GM18858 (cell line): Measurements from ENCODE around the gene MARK3.

Experiments
- ATAC-seq: cut with Tn5 transposase; IDR thresholded peaks from one replicate; pipeline ENCODE4 v1.9.1; 2021; ENCODE audit not compliant: unreplicated experiment

The MARK3 gene

DNA sequence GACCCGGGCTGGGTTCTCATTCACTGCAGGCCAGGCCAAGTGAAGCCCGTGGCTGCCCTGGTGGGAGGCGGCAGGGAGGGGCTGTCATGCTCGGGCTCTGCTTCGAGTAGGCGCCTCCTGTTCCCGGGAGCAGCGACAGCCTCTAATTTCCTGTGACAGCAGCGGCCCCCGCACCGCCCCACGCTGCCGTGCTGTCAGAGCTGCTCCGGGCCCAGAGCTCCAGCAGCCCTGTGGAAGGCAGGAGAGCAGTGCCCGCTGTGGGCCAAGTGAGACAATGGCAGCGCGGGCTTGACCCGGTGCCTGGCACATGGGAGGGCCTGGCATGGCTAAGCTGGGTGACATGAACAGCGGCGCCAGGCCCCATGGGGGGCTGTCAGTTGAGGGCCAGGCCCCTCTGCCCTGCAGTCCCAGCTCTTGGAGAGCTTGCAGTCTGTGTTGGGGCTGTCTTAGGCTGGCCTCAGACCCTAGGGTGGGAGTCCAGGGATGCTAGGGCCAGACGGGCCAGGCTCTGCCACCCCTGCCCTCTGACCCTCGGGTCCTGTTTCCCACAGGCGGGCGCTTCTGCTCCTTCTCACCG is 148.9 kb downstream of the MARK3 start:
- no peak for ATAC-seq

- ATAC-seq: no peak
Measured at GRCh38 chr14:103534576-103535061, 149.4 kb downstream of the MARK3 start.

DNA sequence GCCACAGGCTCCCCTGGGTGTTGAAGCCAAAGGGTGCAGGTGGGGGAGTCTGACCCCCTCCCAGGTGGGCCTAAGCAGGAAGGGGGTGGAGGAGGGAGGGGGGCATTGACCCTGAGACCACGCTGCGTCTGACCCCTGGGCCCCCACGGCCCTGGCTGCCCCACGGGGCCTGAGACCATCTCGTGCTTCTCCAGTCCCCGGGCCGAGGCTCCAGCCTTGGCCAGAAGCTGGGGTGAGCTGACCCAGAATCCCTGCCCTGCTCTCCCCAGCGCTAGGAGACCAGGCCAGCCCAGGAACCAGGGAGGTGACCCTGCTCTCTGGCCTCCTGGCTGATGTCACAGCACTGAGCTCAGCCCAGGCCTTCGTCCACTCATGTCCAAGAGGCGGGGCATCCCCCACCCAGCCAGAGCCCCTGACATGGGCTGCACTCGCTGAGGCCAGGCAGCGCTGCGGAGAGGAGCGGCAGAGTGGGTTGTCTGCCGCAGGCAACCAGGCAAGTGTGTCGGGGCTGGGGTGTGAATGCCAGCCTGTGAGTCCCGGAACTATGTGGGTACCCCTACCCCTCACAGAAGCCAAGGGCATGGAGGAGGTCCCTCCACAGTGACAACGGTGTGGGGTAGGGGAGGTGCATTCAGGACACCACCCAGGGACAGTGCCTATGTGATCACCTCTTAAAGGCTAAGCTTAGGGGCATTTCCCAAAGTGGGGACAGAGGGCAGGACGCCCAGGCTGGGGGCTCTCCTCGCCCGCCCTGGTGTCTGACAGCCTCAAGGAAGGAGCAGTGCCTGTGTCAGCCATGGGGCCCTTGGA is 150.1 kb downstream of the MARK3 start:
- ATAC-seq: no peak

DNA sequence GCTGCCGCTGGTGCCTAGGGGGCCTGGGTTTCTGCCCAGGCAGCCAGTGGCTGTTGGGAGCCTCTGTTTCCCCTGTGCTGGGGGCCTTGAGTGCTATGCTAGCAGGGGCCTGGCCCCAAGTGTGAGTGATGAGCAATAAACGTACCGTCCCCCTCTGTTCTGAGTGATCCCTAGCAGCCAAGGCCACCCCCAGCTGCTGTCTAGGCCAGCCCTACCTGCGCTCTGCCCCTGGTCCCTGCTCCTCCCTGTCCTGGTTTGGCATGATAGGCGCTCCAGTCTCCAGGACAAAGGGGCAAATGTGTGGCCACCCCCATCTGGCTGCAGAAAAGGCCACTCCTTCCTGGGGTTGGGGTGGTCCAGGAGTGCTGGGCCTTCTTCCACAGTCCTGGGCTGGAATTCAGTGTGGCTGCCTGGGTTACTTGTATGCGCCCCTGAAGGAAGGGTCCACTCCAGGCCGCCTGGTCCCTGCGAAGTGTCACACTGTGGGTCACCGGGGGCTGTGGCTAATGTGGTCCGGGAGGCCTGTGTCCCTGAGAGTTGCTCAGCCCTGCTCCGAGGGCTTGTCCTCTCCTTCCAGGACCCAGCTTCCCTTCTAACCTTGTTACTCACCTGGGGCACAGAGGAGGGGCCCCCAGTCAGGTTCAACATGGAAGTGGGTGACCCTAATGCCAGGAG is 150.8 kb downstream of the MARK3 start:
- ATAC-seq: no peak

DNA sequence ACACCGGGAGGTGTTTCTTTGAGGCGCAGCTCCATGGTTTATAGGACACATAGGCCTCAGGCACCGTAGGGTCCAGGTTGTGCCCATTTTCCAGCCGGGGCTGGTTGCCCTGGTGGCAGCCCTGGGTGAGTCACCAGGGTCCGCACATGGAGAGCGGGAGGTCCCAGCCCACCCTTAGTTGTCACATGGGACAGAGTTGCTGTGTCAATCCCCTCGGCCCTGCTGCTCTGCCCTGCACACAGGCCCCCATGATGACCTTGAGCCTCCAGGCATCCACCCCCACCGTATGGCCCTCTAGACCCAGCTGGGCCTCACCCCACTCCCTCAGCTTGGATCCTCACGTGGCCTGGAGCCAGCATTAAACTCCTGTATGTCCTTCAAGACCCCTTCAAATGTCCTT is 151.5 kb downstream of the MARK3 start:
- ATAC-seq: no peak

GRCh38 chr14:103537175-103537990 is 152.2 kb downstream of the MARK3 start:
- ATAC-seq: no peak

- no peak for ATAC-seq
Measured at GRCh38 chr14:103538291-103539055, 153.3 kb downstream of the MARK3 start.

- ATAC-seq: no peak
Measured at GRCh38 chr14:103539056-103539825, 154.0 kb downstream of the MARK3 start.

DNA sequence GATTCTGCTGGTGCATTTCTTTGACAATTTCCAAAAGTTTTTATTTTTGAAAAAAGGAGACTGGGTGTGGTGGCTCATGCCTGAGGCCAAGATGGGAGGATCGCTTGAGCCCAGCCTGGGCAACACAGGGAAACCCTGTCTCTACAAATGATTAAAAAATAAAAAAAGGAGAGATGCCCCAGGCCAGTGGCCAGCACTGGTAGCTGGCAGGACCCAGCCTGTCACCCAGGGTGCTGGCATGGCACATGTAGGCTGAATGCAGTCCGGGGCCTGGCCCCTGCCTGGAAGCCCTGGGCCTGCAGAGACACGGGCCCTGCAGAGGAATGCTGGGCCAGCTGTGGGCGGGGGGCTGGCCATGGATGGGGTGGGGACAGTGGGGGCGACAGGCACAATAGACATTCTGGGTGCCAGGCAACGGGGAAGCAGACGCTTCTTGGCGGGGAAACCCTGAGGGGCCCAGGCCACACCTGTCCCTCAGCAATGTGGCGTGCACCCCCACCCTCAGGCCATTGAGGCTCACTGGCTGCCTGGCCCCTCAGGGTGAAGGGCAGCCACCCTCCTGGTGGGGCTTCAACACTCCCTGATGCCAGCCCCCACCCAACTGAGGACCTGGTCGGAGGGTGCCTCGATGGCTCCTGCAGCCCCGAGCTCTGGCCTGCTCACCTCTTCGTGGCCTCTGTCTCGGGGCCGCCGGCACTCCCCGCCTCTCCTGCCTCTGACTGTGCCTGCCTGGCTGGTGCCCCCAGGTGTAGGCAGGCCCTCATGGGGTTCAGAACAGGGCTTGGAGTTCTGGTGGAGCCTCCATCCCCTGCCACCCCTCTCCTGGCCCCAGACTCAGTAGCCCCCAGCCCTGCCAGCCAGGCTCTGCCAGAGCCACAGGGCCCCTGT is 155.8 kb downstream of the MARK3 start:
- ATAC-seq: no peak

GRCh38 chr14:103541709-103542604 is 156.7 kb downstream of the MARK3 start:
- no peak for ATAC-seq

- ATAC-seq: no peak
Measured at GRCh38 chr14:103542605-103543088, 157.4 kb downstream of the MARK3 start.

DNA sequence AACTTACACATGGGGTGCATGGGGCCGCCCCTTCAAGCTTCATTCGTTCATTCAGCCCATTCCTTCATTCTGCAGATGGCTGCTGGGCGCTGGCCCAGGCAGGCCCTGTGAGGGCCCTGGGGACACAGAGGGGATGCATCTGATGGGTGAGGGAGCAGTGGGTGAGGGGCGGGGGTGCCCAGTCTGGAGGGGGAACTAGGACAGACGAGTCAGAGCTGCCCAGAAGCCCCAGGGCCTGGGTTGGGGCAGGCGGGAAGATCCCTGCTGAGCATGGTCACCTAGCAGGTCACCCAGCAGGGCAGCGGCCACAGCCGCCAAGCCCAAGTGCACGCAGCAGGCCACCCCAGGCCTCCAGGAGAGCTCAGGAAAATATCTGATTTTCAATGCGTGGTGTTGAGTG is 157.9 kb downstream of the MARK3 start:
- ATAC-seq: no peak

DNA sequence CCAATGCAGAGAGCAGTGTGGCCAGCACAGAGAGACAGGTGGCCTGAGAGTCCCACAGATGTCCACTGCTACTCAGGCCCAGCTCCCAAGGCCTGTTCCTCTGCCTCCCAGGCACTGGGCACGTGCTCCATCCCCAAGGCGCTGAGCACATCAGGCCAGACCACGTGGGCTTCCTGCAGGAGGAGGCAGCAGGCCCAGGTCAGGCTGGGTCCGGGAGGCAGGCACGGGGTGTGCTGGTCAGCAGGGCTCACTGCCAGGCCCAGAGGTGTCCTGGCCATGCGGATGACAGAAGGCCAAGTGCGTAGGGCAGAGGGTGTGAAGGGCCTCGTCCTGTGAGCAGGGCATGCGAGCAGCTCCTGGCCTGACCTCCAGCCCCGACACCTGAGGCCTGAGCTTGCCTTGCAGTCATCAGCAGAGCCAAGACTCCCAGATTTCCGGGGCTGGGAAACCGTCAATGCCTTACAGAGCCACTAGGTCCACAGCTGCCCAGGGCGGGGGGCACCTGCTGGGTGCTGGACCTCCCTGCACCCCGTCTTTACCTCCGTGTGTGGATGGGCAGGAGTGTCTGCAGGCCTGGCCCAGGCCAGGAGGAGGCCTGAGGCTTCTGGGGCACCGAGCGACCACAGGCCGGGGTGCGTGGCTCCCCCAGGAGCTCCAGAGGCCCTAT is 158.6 kb downstream of the MARK3 start:
- no peak for ATAC-seq

GRCh38 chr14:103544388-103545218 is 159.4 kb downstream of the MARK3 start:
- ATAC-seq: no peak

GRCh38 chr14:103545219-103545914 is 160.2 kb downstream of the MARK3 start:
- ATAC-seq: no peak
